Esophagus (tissue), 2 donors: Measurements from ENCODE around the gene SMR3B. TPM values are rescaled to one million over a fixed set of nuclear protein-coding genes. Genes with fewer than 3 reads are reported as not detected.

Experiments
- H3K27ac ChIP-seq, 2 donors: one replicate each; pipeline ENCODE4 v1.5.1; 2013; ENCODE audit warnings: low read depth in 2 of 2, mild to moderate bottlenecking in 2 of 2, inconsistent platforms in 1 of 2, low read length in 1 of 2, moderate library complexity in 1 of 2
- H3K27me3 ChIP-seq, 2 donors: one replicate each; pipeline ENCODE4 v1.6.1; 2013; ENCODE audit warnings: low read length in 2 of 2, control low read depth in 1 of 2, mild to moderate bottlenecking in 1 of 2; ENCODE audit not compliant: insufficient read depth in 2 of 2, control insufficient read depth in 1 of 2
- H3K36me3 ChIP-seq, 2 donors: one replicate each; pipeline ENCODE4 v1.6.1; 2013; ENCODE audit warnings: low read length in 1 of 2; ENCODE audit not compliant: control insufficient read depth in 2 of 2, insufficient read depth in 2 of 2
- H3K4me1 ChIP-seq, 2 donors: one replicate each; pipeline ENCODE4 v1.6.1; 2013; ENCODE audit warnings: low read length in 1 of 2; ENCODE audit not compliant: control insufficient read depth in 2 of 2, insufficient read depth in 2 of 2
- H3K4me3 ChIP-seq, 2 donors: one replicate each; pipeline ENCODE4 v1.5.1; 2013; ENCODE audit warnings: low read length in 2 of 2, mild to moderate bottlenecking in 2 of 2, low read depth in 1 of 2, moderate library complexity in 1 of 2
- H3K9me3 ChIP-seq, 2 donors: one replicate each; pipeline ENCODE4 v1.6.1; 2013; ENCODE audit warnings: mild to moderate bottlenecking in 2 of 2, low read depth in 1 of 2, low read length in 1 of 2, moderate library complexity in 1 of 2; ENCODE audit not compliant: control insufficient read depth in 2 of 2, insufficient read depth in 1 of 2
- WGBS, 2 donors: extraction: QIAGEN DNeasy Blood & Tissue Kit; methylation state at CpG; one replicate each; pipeline ENCODE4 v1.1.7; 2013; 5-methylcytosine and 5-hydroxymethylcytosine counted together
- polyA plus RNA-seq, 2 donors: library from polyadenylated mRNA; stranded (reverse); fragments of 200-250 nt; gene quantifications; one replicate each; pipeline ENCODE4 v1.2.3, GENCODE V29; 2013
- donor health status: healthy with polysubstance abuse.
- donor health status: Bipolar disorder and iron deficiency.

SMR3B gene
- not detected for polyA plus RNA-seq

GRCh38 chr4:70382691-70383181, at the start of gene SMR3B:
Gene SMR3B, plus strand, starts transcription at chr4:70383131. Its CDS starts 1,380 bp downstream, at chr4:70384511.
- Histone ChIP-seq H3K36me3 (no peaks in the 10 kb centered on the region), H3K27ac (no peak within 1 kb of the TSS), H3K4me3 (no peak within 1 kb of the TSS)

DNA sequence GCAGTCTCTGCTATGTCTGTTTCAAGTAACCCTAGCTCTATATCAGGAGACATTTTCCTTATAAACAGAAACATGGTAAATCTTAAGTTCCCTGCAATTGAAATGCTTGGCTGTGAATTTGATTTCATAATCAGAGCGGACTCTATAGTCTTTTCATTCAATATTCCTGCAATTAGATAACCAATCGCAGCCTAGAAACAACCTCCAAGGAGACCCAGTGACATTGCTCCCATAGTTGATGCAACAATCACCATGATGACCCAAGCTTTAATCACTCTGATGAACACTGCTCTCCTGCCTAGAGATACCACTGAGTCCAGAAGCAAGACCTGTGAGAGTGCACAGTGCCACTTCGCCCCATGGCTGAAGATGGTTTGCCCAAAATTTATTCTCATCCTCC, 48.2 kb upstream of the SMR3B start, which contains the start of gene CABS1:
TSS of gene CABS1 (plus strand) at position 301 of the 400 bp plus-strand sequence. CDS start at position 360, 59 bp downstream.
- Histone ChIP-seq H3K4me3 (no peak within 1 kb of the TSS), H3K27ac (no peak within 1 kb of the TSS), H3K36me3 (no peaks in the 10 kb centered on the region), H3K9me3 (no peaks in the 10 kb centered on the region), H3K4me1 (no peaks in the 10 kb centered on the region), H3K27me3 (no peaks in the 10 kb centered on the region)
- 92 to 93% methylated on average over 3 of the region's 3 CpGs for WGBS, 2 donors

More at GRCh38 chr4:70382691-70383181, at the start of gene SMR3B:
- H3K27me3 ChIP-seq, result no peaks in the 10 kb centered on the region
- H3K9me3 ChIP-seq, result no peaks in the 10 kb centered on the region
- 63 to 68% methylated on average over 5 of the region's 5 CpGs for WGBS, 2 donors
- no peaks in the 10 kb centered on the region for H3K4me1 ChIP-seq

DNA sequence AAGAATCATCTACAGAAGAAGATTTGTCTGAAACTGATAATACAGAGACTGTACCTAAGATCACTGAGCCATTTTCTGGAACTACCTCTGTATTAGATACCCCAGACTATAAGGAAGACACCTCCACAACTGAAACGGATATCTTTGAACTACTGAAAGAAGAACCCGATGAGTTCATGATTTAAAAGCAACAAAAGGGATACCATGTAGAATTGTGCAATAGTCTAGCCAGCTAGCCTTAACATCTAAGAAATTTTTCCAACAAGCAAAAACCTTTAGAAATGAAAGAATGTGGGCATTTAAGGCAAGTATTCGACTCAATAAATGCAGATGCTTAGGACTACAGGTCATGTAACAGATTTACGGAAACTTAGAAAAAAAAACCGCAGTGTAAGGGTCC, 46.9 kb upstream of the SMR3B start:
- no peak overlapping the region for H3K27ac ChIP-seq
- H3K9me3 ChIP-seq, result no peaks in the 10 kb centered on the region
- no peak overlapping the region for H3K4me3 ChIP-seq
- no peaks in the 10 kb centered on the region for H3K36me3 ChIP-seq
- H3K27me3 ChIP-seq, result no peaks in the 10 kb centered on the region
- H3K4me1 ChIP-seq, result no peaks in the 10 kb centered on the region
- 85 to 86% methylated on average over 5 of the region's 5 CpGs for WGBS, 2 donors

GRCh38 chr4:70337886-70338420, 45.0 kb upstream of the SMR3B start:
- Histone ChIP-seq H3K36me3 (no peaks in the 10 kb centered on the region), H3K4me1 (no peaks in the 10 kb centered on the region), H3K27ac (no peak overlapping the region), H3K4me3 (no peak overlapping the region), H3K9me3 (no peaks in the 10 kb centered on the region), H3K27me3 (no peaks in the 10 kb centered on the region)
- WGBS, 2 donors, result 66 to 67% methylated on average over 1 of the region's 1 CpG

DNA sequence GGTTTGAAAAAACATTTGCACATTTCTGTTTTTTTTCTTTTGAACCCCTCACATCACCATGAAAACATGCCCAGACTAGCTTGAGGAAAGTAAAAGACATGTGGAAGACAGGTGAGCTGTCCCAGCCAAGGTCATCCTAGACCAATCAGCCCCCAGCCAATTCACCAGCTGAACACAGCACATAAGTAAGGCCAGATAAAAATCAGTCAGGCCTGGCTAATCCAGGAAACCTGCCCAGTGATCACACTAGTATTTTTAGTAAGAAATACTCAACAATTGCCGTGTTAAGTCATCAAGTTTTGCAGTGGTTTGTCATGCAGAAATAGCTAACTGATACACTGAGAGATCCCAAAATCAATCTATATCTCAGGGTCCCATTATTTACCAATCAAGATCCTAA, 26.7 kb upstream of the SMR3B start:
- no peaks in the 10 kb centered on the region for H3K4me1 ChIP-seq
- no peaks in the 10 kb centered on the region for H3K36me3 ChIP-seq
- H3K27ac ChIP-seq, result no peak overlapping the region
- H3K9me3 ChIP-seq, result no peaks in the 10 kb centered on the region
- H3K4me3 ChIP-seq, result no peak overlapping the region
- H3K27me3 ChIP-seq, result no peaks in the 10 kb centered on the region
- WGBS, 2 donors, result 52 to 65% methylated on average over 1 of the region's 1 CpG

- no peaks in the 10 kb centered on the region for H3K4me1 ChIP-seq
- no peaks in the 10 kb centered on the region for H3K36me3 ChIP-seq
- no peaks in the 10 kb centered on the region for H3K9me3 ChIP-seq
- H3K27ac ChIP-seq, result no peak overlapping the region
- H3K27me3 ChIP-seq, result no peaks in the 10 kb centered on the region
- no peak overlapping the region for H3K4me3 ChIP-seq
- WGBS, 2 donors, result 27 to 54% methylated on average over 3 of the region's 3 CpGs
Measured at GRCh38 chr4:70359115-70359661, 23.7 kb upstream of the SMR3B start.

GRCh38 chr4:70360460-70360859, 22.5 kb upstream of the SMR3B start, which contains the start of gene SMR3A:
Gene SMR3A, plus strand, starts transcription at chr4:70360760. Its CDS starts 1,356 bp downstream, at chr4:70362116.
- Histone ChIP-seq H3K27me3 (no peaks in the 10 kb centered on the region), H3K36me3 (no peaks in the 10 kb centered on the region), H3K4me1 (no peaks in the 10 kb centered on the region), H3K9me3 (no peaks in the 10 kb centered on the region), H3K27ac (no peak within 1 kb of the TSS), H3K4me3 (no peak within 1 kb of the TSS)
- WGBS, 2 donors, result 64 to 85% methylated on average over 3 of the region's 3 CpGs

- H3K9me3 ChIP-seq, result no peaks in the 10 kb centered on the region
- H3K27ac ChIP-seq, result no peak overlapping the region
- no peak overlapping the region for H3K4me3 ChIP-seq
- no peaks in the 10 kb centered on the region for H3K27me3 ChIP-seq
- no peaks in the 10 kb centered on the region for H3K4me1 ChIP-seq
- WGBS, 2 donors, result 91 to 93% methylated on average over 5 of the region's 5 CpGs
- H3K36me3 ChIP-seq, result no peaks in the 10 kb centered on the region
Measured at GRCh38 chr4:70364002-70364401, 18.9 kb upstream of the SMR3B start.

GRCh38 chr4:70365479-70365878, 17.5 kb upstream of the SMR3B start:
- no peaks in the 10 kb centered on the region for H3K27me3 ChIP-seq
- H3K9me3 ChIP-seq, result no peaks in the 10 kb centered on the region
- no peaks in the 10 kb centered on the region for H3K36me3 ChIP-seq
- H3K4me1 ChIP-seq, result no peaks in the 10 kb centered on the region
- WGBS, 2 donors, result 21 to 23% methylated on average over 2 of the region's 2 CpGs
- H3K27ac ChIP-seq, result no peak overlapping the region
- H3K4me3 ChIP-seq, result no peak overlapping the region

- Histone ChIP-seq H3K36me3 (no peaks in the 10 kb centered on the region), H3K27ac (no peak overlapping the region)
- 92 to 96% methylated on average over 1 of the region's 1 CpG for whole genome bisulfite sequencing, 2 donors
Measured at GRCh38 chr4:70367813-70368212, 15.1 kb upstream of the SMR3B start.

More at GRCh38 chr4:70367813-70368212, 15.1 kb upstream of the SMR3B start:
- Histone ChIP-seq H3K4me3 (no peak overlapping the region), H3K4me1 (no peaks in the 10 kb centered on the region), H3K27me3 (no peaks in the 10 kb centered on the region), H3K9me3 (no peaks in the 10 kb centered on the region)
